ENCODE results near the gene SFMBT2.
"Not testable (repeated sequence)": the region's sequence is repeated elsewhere in the genome, so short reads cannot be mapped to it uniquely, and the experiment has no call there.

SFMBT2 gene

DNA sequence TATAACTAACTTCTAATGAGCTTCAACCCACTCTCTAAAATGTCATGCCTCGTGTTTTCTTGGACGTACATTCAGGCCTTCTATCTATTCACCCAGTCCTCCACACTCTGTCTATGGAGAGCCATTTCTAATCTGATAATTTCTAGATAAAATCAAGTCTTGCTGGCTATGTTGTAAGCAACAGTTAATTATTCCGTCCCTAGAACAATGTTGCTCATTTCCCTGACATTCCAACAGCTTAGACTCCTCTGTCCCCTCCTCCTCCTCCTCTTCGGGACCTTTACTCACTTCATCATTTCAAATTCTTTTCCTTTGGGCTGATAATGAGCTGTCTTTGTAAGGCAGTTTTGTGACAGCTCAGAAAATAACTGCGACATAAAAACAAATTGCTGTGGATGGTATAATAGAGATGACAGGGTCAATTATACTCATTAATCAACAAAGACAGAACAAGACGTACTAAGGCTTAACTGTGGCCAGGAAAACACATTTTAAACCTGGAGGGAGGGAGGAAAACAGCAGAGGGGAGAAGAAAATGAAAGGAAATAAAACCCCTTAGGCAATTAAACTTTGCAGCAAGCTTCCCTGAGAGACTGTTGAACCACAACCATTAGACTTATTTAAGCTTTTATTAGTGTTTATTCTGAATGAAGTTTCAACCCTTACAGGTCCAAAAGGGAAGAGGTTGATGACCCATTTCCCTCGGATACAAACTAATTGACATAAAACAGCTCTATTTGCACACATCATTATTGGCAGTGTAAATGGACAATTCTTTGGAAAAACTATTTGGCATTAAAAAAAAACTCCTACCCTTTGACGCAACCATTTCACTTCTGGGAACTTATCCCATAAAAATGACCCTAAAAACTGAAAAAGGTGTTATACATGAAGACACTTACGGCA, 179.1 kb downstream of the SFMBT2 start:
- Mint-ChIP-seq H3K4me3 (no peak overlapping the region), H3K9me3 (no peaks in the 10 kb centered on the region), H3K27ac (no peak overlapping the region), H3K36me3 (ENCODE audit: low read depth) (peaks cover 57% of the 10 kb centered on the region), H3K4me1 (ENCODE audit: low read depth) (peaks cover 19% of the 10 kb centered on the region), H3K27me3 (no peaks in the 10 kb centered on the region)

- Mint-ChIP-seq H3K27ac (no peak overlapping the region), H3K36me3 (ENCODE audit: low read depth) (peaks cover 57% of the 10 kb centered on the region), H3K9me3 (peaks cover 4% of the 10 kb centered on the region), H3K4me1 (ENCODE audit: low read depth) (peaks cover 19% of the 10 kb centered on the region), H3K4me3 (no peak overlapping the region), H3K27me3 (no peaks in the 10 kb centered on the region)
These were observed 179.9 kb downstream of the SFMBT2 start for GRCh38 chr10:7230951-7231350.

- peaks cover 14% of the 10 kb centered on the region for H3K4me1 Mint-ChIP-seq (ENCODE audit: low read depth)
- no peaks in the 10 kb centered on the region for H3K27me3 Mint-ChIP-seq
- peaks cover 57% of the 10 kb centered on the region for H3K36me3 Mint-ChIP-seq (ENCODE audit: low read depth)
- peaks cover 8% of the 10 kb centered on the region for H3K9me3 Mint-ChIP-seq
- H3K4me3 Mint-ChIP-seq = no peak overlapping the region
- no peak overlapping the region for H3K27ac Mint-ChIP-seq
These were observed 180.8 kb downstream of the SFMBT2 start for GRCh38 chr10:7230036-7230435.

DNA sequence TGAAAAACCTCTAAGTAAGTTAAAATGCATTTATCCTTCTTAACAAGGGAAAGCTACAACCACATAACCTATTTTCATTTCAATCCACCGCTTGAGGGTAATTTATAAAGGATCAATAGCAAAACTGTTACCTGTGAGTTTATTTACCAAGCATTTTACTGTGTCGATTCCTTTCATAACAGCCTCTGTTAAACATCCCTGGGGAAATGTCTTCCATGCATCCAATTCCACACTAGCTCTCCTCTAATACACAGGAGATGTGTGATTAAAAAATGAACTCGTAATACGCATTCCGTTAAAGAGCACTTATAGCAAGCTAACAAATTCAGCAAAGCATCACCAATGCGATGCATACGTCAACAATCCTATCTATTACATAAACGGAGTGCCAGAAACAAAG, 185.7 kb downstream of the SFMBT2 start:
- Mint-ChIP-seq H3K27me3 (no peaks in the 10 kb centered on the region), H3K4me1 (ENCODE audit: low read depth) (no peaks in the 10 kb centered on the region), H3K27ac (no peak overlapping the region), H3K4me3 (no peak overlapping the region), H3K9me3 (peaks cover 17% of the 10 kb centered on the region), H3K36me3 (ENCODE audit: low read depth) (peaks cover 80% of the 10 kb centered on the region)

DNA sequence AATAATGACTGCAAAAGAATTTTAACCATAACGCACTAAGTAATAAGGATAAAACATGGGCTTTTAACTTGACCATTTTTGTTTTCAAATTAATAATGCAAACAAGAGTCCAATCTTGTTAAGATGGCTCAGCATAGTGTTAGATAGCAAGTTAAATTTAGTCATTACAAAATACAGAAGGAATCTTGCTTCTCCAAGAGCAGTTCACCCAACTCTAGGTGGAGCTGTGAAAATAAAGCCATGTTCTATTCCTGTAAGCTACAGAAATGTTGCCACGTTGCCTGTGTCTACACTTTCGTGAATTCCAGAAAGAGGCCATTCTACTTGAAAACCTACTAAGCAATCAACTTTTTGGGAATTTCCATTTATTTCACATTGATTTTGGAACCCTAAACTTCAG, 191.9 kb downstream of the SFMBT2 start:
- Mint-ChIP-seq H3K36me3 (ENCODE audit: low read depth) (peaks cover 75% of the 10 kb centered on the region), H3K27me3 (no peaks in the 10 kb centered on the region), H3K4me3 (no peak overlapping the region), H3K4me1 (ENCODE audit: low read depth) (peaks cover 5% of the 10 kb centered on the region), H3K27ac (no peak overlapping the region), H3K9me3 (peaks cover 4% of the 10 kb centered on the region)

DNA sequence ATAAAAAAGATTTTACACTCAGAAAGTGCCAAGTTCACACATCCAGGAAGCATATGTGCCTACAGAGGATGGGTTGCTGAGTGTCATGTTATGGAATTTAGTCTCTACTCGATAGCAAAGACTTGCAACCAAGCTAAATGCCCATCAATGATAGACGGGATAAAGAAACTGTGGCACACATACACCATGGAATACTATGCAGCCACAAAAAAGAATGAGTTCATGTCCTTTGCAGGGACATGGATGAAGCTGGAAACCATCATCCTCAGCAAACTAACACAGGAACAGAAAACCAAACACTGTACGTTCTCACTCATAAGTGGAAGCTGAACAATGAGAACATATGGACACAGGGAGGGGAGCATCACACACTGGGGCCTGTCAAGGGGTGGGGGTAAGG, 198.1 kb downstream of the SFMBT2 start:
- H3K27me3 Mint-ChIP-seq; H3K4me1 Mint-ChIP-seq (ENCODE audit: low read depth); H3K27ac Mint-ChIP-seq; H3K9me3 Mint-ChIP-seq; H3K4me3 Mint-ChIP-seq: not testable (repeated sequence)
- H3K36me3 Mint-ChIP-seq (ENCODE audit: low read depth) = peaks cover 63% of the 10 kb centered on the region

DNA sequence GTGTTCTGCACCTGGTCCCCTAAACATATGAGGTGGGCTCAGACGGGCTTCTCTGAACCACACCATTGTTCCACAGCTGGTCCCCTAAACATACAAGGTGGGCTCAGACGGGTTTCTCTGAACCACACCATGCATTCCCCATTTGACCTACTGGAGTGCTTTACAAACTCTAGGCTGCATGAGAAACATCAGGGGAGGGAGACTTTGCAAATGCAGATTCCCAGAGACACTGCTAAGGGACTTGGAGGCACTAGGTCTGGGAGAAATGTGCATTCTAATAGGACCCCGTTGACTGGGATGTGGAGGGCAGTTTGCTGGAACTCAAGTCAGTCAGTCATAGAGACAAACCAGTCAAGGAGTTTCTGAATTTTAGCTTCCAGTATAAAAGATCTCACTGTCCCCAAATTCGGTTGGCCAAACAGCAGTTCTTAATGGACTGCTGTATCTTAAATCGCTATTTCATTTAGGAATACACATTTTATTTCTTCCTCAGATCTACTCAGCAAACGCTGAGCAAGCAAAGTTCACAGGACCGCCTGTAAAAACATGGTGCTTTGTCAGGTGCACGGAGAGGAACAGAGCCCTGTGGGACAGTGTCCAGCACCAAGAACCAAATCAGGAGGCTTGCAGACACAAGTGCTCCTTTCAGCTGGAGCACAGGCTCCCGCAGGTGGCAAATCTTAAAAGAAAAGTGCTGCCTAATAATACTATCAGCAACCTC, 198.8 kb downstream of the SFMBT2 start:
- Mint-ChIP-seq H3K4me1 (ENCODE audit: low read depth) (peaks cover 9% of the 10 kb centered on the region), H3K9me3 (no peaks in the 10 kb centered on the region), H3K4me3 (no peak overlapping the region), H3K27ac (no peak overlapping the region), H3K36me3 (ENCODE audit: low read depth) (peaks cover 63% of the 10 kb centered on the region), H3K27me3 (no peaks in the 10 kb centered on the region)

DNA sequence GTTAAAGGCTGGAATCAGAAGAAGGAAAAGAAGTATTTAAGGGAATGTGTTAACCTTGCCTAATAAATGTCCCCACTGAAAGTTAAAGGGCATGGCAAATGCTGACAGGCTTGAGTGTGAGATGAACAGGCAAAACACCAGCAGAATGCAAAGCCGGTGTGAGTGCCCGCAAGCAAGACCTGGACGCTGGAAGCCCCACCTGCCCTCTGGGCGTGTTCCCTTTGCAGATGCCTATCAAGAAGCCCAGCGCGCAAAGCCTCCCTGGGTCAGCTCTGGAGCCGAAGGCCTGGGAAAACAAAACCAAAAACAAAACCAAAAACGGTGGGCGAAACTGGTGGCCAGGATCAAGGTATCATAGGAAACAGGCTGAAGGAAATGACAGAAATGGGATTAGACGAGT, 200.3 kb downstream of the SFMBT2 start:
- no peaks in the 10 kb centered on the region for H3K9me3 Mint-ChIP-seq
- peaks cover 10% of the 10 kb centered on the region for H3K4me1 Mint-ChIP-seq (ENCODE audit: low read depth)
- no peak overlapping the region for H3K4me3 Mint-ChIP-seq
- peaks cover 62% of the 10 kb centered on the region for H3K36me3 Mint-ChIP-seq (ENCODE audit: low read depth)
- no peak overlapping the region for H3K27ac Mint-ChIP-seq
- no peaks in the 10 kb centered on the region for H3K27me3 Mint-ChIP-seq

DNA sequence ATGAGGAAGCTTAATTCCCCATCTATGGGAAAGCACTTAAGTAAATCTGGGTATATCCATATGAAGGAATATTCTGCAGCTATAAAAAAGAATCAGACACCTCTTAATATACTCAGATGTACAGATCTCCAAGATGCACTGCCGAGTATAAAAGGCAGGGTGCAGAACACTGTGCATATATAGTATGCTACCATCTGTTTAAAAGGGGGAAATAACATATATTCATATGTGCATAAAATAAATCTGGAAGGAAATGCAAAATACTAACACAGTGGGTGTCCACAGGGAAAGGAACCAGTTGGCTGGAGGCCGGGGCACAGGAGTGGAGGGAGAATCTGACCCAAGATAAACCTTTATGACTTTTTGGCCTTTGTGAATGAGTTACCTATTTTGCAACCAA, 201.4 kb downstream of the SFMBT2 start:
- peaks cover 60% of the 10 kb centered on the region for H3K36me3 Mint-ChIP-seq (ENCODE audit: low read depth)
- H3K4me1 Mint-ChIP-seq (ENCODE audit: low read depth) = peaks cover 10% of the 10 kb centered on the region
- no peak overlapping the region for H3K4me3 Mint-ChIP-seq
- no peaks in the 10 kb centered on the region for H3K27me3 Mint-ChIP-seq
- no peaks in the 10 kb centered on the region for H3K9me3 Mint-ChIP-seq
- H3K27ac Mint-ChIP-seq = no peak overlapping the region

DNA sequence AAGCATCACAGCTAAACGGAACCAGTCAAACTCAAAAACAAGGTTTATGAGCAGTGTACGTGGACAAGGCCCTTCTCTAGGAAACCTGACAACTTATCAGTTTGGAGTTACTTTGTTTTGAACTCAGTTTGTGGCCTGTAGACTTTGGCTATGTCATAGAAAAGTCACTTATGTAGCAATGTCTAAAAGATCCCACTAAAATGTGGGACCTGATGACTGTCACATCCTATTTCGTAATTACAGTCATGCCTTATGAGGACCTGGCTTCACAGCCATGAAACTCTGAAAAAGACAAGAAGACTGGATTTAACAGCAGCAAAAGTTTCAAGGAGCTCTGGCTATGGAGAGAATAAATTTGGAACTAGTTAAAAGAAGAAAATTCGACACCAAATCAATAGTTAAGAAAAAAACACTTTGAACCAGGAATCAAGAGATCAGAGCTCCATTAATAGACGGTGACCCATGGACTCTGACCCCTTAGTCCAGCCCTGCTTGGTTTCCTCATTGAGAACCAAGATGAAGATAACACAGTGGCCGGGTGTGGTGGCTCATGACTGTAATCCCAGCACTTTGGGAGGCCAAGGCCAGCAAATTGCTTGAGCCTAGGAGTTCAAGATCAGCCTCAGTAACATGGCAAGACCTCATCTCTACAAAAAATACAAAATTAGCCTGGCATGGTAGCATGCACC, 204.3 kb downstream of the SFMBT2 start:
- Mint-ChIP-seq H3K36me3 (ENCODE audit: low read depth) (peaks cover 60% of the 10 kb centered on the region), H3K27me3 (no peaks in the 10 kb centered on the region), H3K4me1 (ENCODE audit: low read depth) (peaks cover 10% of the 10 kb centered on the region), H3K27ac (no peak overlapping the region), H3K4me3 (no peak overlapping the region), H3K9me3 (no peaks in the 10 kb centered on the region)

DNA sequence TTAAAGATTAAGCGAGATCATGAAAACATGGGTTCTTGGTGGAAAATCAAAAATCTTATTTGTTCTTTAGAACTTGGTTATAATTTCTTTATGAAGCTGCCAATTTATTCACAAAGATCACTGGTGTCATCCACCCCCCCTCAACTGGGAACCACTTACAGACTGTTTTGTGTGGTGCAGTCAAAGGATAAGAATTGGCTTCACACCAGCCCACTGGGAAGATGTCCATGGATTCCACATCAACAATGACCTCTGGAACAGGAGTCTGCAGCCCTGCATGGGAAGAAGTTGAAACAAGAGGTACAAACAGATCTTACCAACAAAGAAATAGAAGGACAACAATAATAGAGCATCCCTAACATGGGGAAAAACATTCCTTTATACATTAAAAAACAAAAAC, 205.2 kb downstream of the SFMBT2 start:
- no peaks in the 10 kb centered on the region for H3K9me3 Mint-ChIP-seq
- peaks cover 10% of the 10 kb centered on the region for H3K4me1 Mint-ChIP-seq (ENCODE audit: low read depth)
- no peak overlapping the region for H3K4me3 Mint-ChIP-seq
- peaks cover 68% of the 10 kb centered on the region for H3K36me3 Mint-ChIP-seq (ENCODE audit: low read depth)
- H3K27ac Mint-ChIP-seq = no peak overlapping the region
- H3K27me3 Mint-ChIP-seq = no peaks in the 10 kb centered on the region

DNA sequence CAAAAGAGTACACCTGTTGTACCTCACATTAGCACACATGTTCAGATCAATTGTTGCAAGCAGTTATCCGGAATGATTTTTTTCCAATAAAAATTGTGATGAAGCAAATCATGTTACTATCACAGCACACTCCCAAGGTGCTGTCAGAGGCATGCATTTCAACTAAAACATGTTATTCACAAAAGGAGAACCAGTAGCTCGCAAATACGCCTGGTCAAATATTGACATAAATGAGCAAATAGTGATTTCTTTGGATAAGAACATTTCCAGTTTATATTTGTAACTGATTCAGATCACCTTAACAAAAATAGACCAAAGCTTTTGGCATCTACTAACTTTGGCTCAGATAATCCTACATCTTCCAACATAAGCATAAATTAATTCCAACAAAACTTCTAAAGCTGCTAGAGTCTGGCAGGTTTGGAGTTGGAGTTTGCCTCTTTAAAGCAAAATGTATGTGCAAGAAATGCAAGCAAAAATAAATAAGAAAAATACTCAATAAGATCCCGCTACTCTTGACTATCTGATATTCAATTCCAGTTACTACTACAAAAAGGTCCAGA, 208.0 kb downstream of the SFMBT2 start:
- Mint-ChIP-seq H3K4me1 (ENCODE audit: low read depth) (peaks cover 19% of the 10 kb centered on the region), H3K9me3 (no peaks in the 10 kb centered on the region), H3K27me3 (no peaks in the 10 kb centered on the region), H3K36me3 (ENCODE audit: low read depth) (peaks cover 77% of the 10 kb centered on the region), H3K4me3 (no peak overlapping the region), H3K27ac (no peak overlapping the region)

GRCh38 chr10:7199152-7199760, 211.6 kb downstream of the SFMBT2 start:
- Mint-ChIP-seq H3K27ac (no peak overlapping the region), H3K9me3 (peaks cover 20% of the 10 kb centered on the region), H3K36me3 (ENCODE audit: low read depth) (peaks cover 88% of the 10 kb centered on the region), H3K4me3 (no peak overlapping the region), H3K27me3 (no peaks in the 10 kb centered on the region), H3K4me1 (ENCODE audit: low read depth) (peaks cover 32% of the 10 kb centered on the region)

GRCh38 chr10:7196284-7196683, 214.6 kb downstream of the SFMBT2 start:
- Mint-ChIP-seq H3K27ac (peak overlapping the region; percentile 66), H3K36me3 (ENCODE audit: low read depth) (peaks cover 86% of the 10 kb centered on the region), H3K4me1 (ENCODE audit: low read depth) (peaks cover 61% of the 10 kb centered on the region), H3K4me3 (no peak overlapping the region), H3K27me3 (no peaks in the 10 kb centered on the region), H3K9me3 (peaks cover 25% of the 10 kb centered on the region)
